PC-9 (cell line): ENCODE data around the gene ROBO1.

Experiments
- EZH2 ChIP-seq: fragments of 200-600 bp; sonication (generic); IDR thresholded peaks from 2 replicates; pipeline ENCODE4 v1.8.0; 2017; ENCODE audit warnings: antibody characterized with exemption, low read depth
- TF ChIP-seq, protein P1 (sequence below): fragments of 200-600 bp; sonication (generic); conservative IDR thresholded peaks from 2 replicates; pipeline ENCODE4 v1.6.1; 2017; ENCODE audit warnings: mixed run types, antibody characterized with exemption, mild to moderate bottlenecking, moderate library complexity

GRCh38 chr3:79604681-79605080 lies 163.1 kb downstream of the ROBO1 start:
- TF ChIP-seq, protein P1, sequence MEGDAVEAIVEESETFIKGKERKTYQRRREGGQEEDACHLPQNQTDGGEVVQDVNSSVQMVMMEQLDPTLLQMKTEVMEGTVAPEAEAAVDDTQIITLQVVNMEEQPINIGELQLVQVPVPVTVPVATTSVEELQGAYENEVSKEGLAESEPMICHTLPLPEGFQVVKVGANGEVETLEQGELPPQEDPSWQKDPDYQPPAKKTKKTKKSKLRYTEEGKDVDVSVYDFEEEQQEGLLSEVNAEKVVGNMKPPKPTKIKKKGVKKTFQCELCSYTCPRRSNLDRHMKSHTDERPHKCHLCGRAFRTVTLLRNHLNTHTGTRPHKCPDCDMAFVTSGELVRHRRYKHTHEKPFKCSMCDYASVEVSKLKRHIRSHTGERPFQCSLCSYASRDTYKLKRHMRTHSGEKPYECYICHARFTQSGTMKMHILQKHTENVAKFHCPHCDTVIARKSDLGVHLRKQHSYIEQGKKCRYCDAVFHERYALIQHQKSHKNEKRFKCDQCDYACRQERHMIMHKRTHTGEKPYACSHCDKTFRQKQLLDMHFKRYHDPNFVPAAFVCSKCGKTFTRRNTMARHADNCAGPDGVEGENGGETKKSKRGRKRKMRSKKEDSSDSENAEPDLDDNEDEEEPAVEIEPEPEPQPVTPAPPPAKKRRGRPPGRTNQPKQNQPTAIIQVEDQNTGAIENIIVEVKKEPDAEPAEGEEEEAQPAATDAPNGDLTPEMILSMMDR: no peak
- no peak for TF ChIP-seq EZH2
